CD8-positive, alpha-beta memory T cell (primary cell): ENCODE measurements around the gene HNRNPA2B1. TPM values are rescaled to one million over a fixed set of nuclear protein-coding genes. Genes with fewer than 3 reads are reported as not detected.

Experiments used
- CTCF ChIA-PET: fragments of 350-600 bp; sonication (Branson Sonifier 250); formaldehyde crosslinking; loops from one replicate; lab custom pipeline; 2021; ENCODE audit warnings: antibody characterized with exemption; lab: Charles Lee
- POLR2A ChIA-PET: fragments of 350-600 bp; sonication (Branson Sonifier 250); formaldehyde crosslinking; loops from one replicate; lab custom pipeline; 2021; ENCODE audit warnings: antibody characterized with exemption; lab: Charles Lee
- DNase-seq, 5 donors: peaks; one replicate each; pipeline versions ENCODE4 v3.0.0 to v3.0.0-alpha.2; 2020 to 2022; ENCODE audit warnings: mixed read lengths in 1 of 5
- H3K27ac ChIP-seq: one replicate; pipeline ENCODE4 v1.7.0; 2013; ENCODE audit warnings: low read depth, mild to moderate bottlenecking, low read length, moderate library complexity
- H3K27me3 ChIP-seq: 2 replicates; pipeline ENCODE4 v1.7.0; 2013; ENCODE audit warnings: low read length, mild to moderate bottlenecking; ENCODE audit not compliant: insufficient read depth, poor library complexity, severe bottlenecking
- H3K36me3 ChIP-seq: 2 replicates; pipeline ENCODE4 v1.7.0; 2013; ENCODE audit warnings: mild to moderate bottlenecking, low read length, moderate library complexity; ENCODE audit not compliant: insufficient read depth
- H3K4me1 ChIP-seq: 2 replicates; pipeline ENCODE4 v1.7.0; 2013; ENCODE audit warnings: mild to moderate bottlenecking, low read length, moderate library complexity; ENCODE audit not compliant: insufficient read depth
- H3K4me3 ChIP-seq: 2 replicates; pipeline ENCODE4 v1.7.0; 2013; ENCODE audit warnings: mild to moderate bottlenecking, low read length
- H3K9me3 ChIP-seq: 2 replicates; pipeline ENCODE4 v1.7.0; 2013; ENCODE audit warnings: mild to moderate bottlenecking, low read length
- H3K27ac Mint-ChIP-seq, 8 donors: one replicate each; pipeline ENCODE4 v1.8.0; 2020 to 2021; ENCODE audit warnings: mixed read lengths in 8 of 8, mild to moderate bottlenecking in 6 of 8, inconsistent platforms in 3 of 8, moderate library complexity in 3 of 8
- H3K27me3 Mint-ChIP-seq, 2 donors: one replicate each; pipeline ENCODE4 v1.8.0; 2020 to 2021; ENCODE audit warnings: mixed read lengths in 2 of 2, mild to moderate bottlenecking in 1 of 2, moderate library complexity in 1 of 2
- H3K36me3 Mint-ChIP-seq, 3 donors: one replicate each; pipeline ENCODE4 v1.8.0; 2020 to 2021; ENCODE audit warnings: mixed read lengths in 3 of 3, inconsistent platforms in 1 of 3, mild to moderate bottlenecking in 1 of 3
- H3K4me1 Mint-ChIP-seq, 3 donors: one replicate each; pipeline ENCODE4 v1.8.0; 2020 to 2021; ENCODE audit warnings: mixed read lengths in 3 of 3, inconsistent platforms in 1 of 3, mild to moderate bottlenecking in 1 of 3
- H3K4me3 Mint-ChIP-seq, 7 donors: one replicate each; pipeline ENCODE4 v1.8.0; 2020 to 2021; ENCODE audit warnings: mixed read lengths in 7 of 7, mild to moderate bottlenecking in 6 of 7, moderate library complexity in 4 of 7, inconsistent platforms in 2 of 7
- H3K9me3 Mint-ChIP-seq, 5 donors: one replicate each; pipeline ENCODE4 v1.8.0; 2020 to 2022; ENCODE audit warnings: mixed read lengths in 5 of 5, mild to moderate bottlenecking in 3 of 5, moderate library complexity in 2 of 5, inconsistent platforms in 1 of 5
- polyA plus RNA-seq: library from polyadenylated mRNA; unstranded; fragments of 300-500 nt; fragmentation: Illumina TruSeq; gene quantifications from one replicate; pipeline ENCODE4 v1.2.3, GENCODE V29; 2021
- total RNA-seq, 2 experiments: library from RNA; stranded (reverse); gene quantifications; one replicate each; pipeline ENCODE4 v1.2.3, GENCODE V29; 2021

Gene HNRNPA2B1
- total and polyA plus RNA-seq, 3 experiments from 2014 or later, result 742 to 966 (median 950) TPM

GRCh38 chr7:26202019-26202990 is 1.8 kb upstream of the HNRNPA2B1 start:
- Mint-ChIP-seq H3K36me3 (peaks cover 12 to 64% (median 17%) of the 10 kb centered on the region in 3 donors), H3K4me3 (peak overlapping the region; percentile 78 to 98 (median 92)), H3K4me1 (peaks cover 47 to 60% (median 51%) of the 10 kb centered on the region in 3 donors), H3K9me3 (peaks cover 0 to 5% (median 0%) of the 10 kb centered on the region in 5 donors), H3K27ac (peak overlapping the region; percentile 59 to 99 (median 91)), H3K27me3 (peaks cover 0 to 14% of the 10 kb centered on the region in 2 donors)
- H3K9me3 ChIP-seq, result no peaks in the 10 kb centered on the region
- ChIA-PET POLR2A (interaction anchor here (0.6 to 6.1 kb wide), 11 partner anchors 8 to 310 kb away, joined by 3 to 55 read pairs (median 4); partner anchors contain the start of gene NFE2L3), CTCF (interaction anchor here (0.7 to 2.0 kb wide), 8 partner anchors 8 to 123 kb away, joined by 3 to 6 read pairs (median 4); no protein-coding TSS in a partner anchor)
- H3K4me3 ChIP-seq, result peak overlapping the region; percentile 69
- DNase-seq, result peak in 4 of 5 donors; percentile 44 to 77 (median 58)
- H3K4me1 ChIP-seq, result peaks cover 28% of the 10 kb centered on the region
- H3K36me3 ChIP-seq, result peaks cover 26% of the 10 kb centered on the region
- no peaks in the 10 kb centered on the region for H3K27me3 ChIP-seq
- peak overlapping the region; percentile 81 for H3K27ac ChIP-seq

GRCh38 chr7:26201247-26202018 is 887 bp upstream of the HNRNPA2B1 start, which contains the start of gene CBX3:
Gene CBX3 (plus strand): TSS chr7:26201745. CDS start chr7:26202999, 1,254 bp downstream.
- ChIA-PET CTCF (interaction anchor here (0.7 to 2.0 kb wide), 5 partner anchors 9 to 110 kb away, joined by 3 to 6 read pairs (median 4); no protein-coding TSS in a partner anchor), POLR2A (interaction anchor here (0.6 to 6.1 kb wide), 15 partner anchors 9 to 1539 kb away, joined by 3 to 55 read pairs (median 4); partner anchors contain the start of genes NFE2L3, SNX10 and TAX1BP1)
- Mint-ChIP-seq H3K36me3 (peaks cover 21 to 65% (median 24%) of the 10 kb centered on the region in 3 donors), H3K4me3 (peak within 1 kb of the TSS; percentile 94 to 100 (median 99)), H3K9me3 (peaks cover 0 to 5% (median 0%) of the 10 kb centered on the region in 5 donors), H3K27me3 (peaks cover 0 to 14% of the 10 kb centered on the region in 2 donors), H3K27ac (peak within 1 kb of the TSS; percentile 95 to 100 (median 98)), H3K4me1 (peaks cover 51 to 60% (median 52%) of the 10 kb centered on the region in 3 donors)
- Histone ChIP-seq H3K4me3 (peak within 1 kb of the TSS; percentile 94), H3K4me1 (peaks cover 32% of the 10 kb centered on the region), H3K27me3 (no peaks in the 10 kb centered on the region), H3K27ac (peak within 1 kb of the TSS; percentile 93), H3K36me3 (peaks cover 29% of the 10 kb centered on the region), H3K9me3 (no peaks in the 10 kb centered on the region)
- peak in 4 of 5 donors; percentile 86 to 94 (median 89) for DNase-seq

- POLR2A ChIA-PET, result interaction anchor here (0.7 to 6.1 kb wide), 11 partner anchors 8 to 94 kb away, joined by 3 to 55 read pairs (median 4); partner anchors contain the start of genes NFE2L3 and SNX10
- peaks cover 0 to 5% (median 0%) of the 10 kb centered on the region in 5 donors for H3K9me3 Mint-ChIP-seq
These were observed 505 bp downstream of the HNRNPA2B1 start for GRCh38 chr7:26200038-26200443.

GRCh38 chr7:26199301-26200037 is 1.1 kb downstream of the HNRNPA2B1 start:
- H3K4me3 Mint-ChIP-seq, result peak overlapping the region; percentile 92 to 100 (median 99)
- peaks cover 0 to 5% (median 0%) of the 10 kb centered on the region in 5 donors for H3K9me3 Mint-ChIP-seq
- Histone ChIP-seq H3K9me3 (no peaks in the 10 kb centered on the region), H3K27ac (peak overlapping the region; percentile 93), H3K27me3 (no peaks in the 10 kb centered on the region), H3K36me3 (peaks cover 45% of the 10 kb centered on the region), H3K4me1 (peaks cover 41% of the 10 kb centered on the region), H3K4me3 (peak overlapping the region; percentile 94)
- DNase-seq, result peak in 4 of 5 donors; percentile 52 to 83 (median 64)
- H3K27ac Mint-ChIP-seq, result peak overlapping the region; percentile 95 to 100 (median 98)
- CTCF ChIA-PET, result interaction anchor here (1.0 to 10.1 kb wide), 14 partner anchors 9 to 307 kb away, joined by 3 to 94 read pairs (median 8); partner anchors contain the start of genes NFE2L3 and SNX10
- peaks cover 0 to 14% of the 10 kb centered on the region in 2 donors for H3K27me3 Mint-ChIP-seq
- POLR2A ChIA-PET, result interaction anchor here (0.6 to 6.1 kb wide), 13 partner anchors 7 to 109 kb away, joined by 3 to 55 read pairs (median 5); partner anchors contain the start of genes NFE2L3 and SNX10
- H3K4me1 Mint-ChIP-seq, result peaks cover 50 to 60% (median 55%) of the 10 kb centered on the region in 3 donors
- H3K36me3 Mint-ChIP-seq, result peaks cover 35 to 69% (median 37%) of the 10 kb centered on the region in 3 donors

More at GRCh38 chr7:26200038-26200443, 505 bp downstream of the HNRNPA2B1 start:
- peak overlapping the region; percentile 95 to 100 (median 98) for H3K27ac Mint-ChIP-seq
- Histone ChIP-seq H3K4me1 (peaks cover 38% of the 10 kb centered on the region), H3K27ac (peak overlapping the region; percentile 93), H3K36me3 (peaks cover 43% of the 10 kb centered on the region), H3K9me3 (no peaks in the 10 kb centered on the region), H3K27me3 (no peaks in the 10 kb centered on the region), H3K4me3 (peak overlapping the region; percentile 94)
- peak; percentile 68 to 85 (median 79) for DNase-seq
- peaks cover 35 to 67% (median 36%) of the 10 kb centered on the region in 3 donors for H3K36me3 Mint-ChIP-seq
- CTCF ChIA-PET, result interaction anchor here (1.3 to 10.1 kb wide), 8 partner anchors 8 to 307 kb away, joined by 4 to 94 read pairs (median 9); partner anchors contain the start of gene NFE2L3
- peaks cover 51 to 60% (median 54%) of the 10 kb centered on the region in 3 donors for H3K4me1 Mint-ChIP-seq
- H3K4me3 Mint-ChIP-seq, result peak overlapping the region; percentile 92 to 100 (median 99)
- peaks cover 0 to 14% of the 10 kb centered on the region in 2 donors for H3K27me3 Mint-ChIP-seq

- POLR2A ChIA-PET, result interaction anchor here (0.6 to 6.1 kb wide), 8 partner anchors 11 to 120 kb away, joined by 3 to 55 read pairs (median 5); partner anchors contain the start of gene NFE2L3
- Histone ChIP-seq H3K4me1 (peaks cover 42% of the 10 kb centered on the region), H3K27ac (peak overlapping the region; percentile 93), H3K9me3 (no peaks in the 10 kb centered on the region), H3K4me3 (peak overlapping the region; percentile 94), H3K36me3 (peaks cover 49% of the 10 kb centered on the region), H3K27me3 (no peaks in the 10 kb centered on the region)
- peak overlapping the region; percentile 95 to 100 (median 98) for H3K27ac Mint-ChIP-seq
- peaks cover 51 to 60% (median 55%) of the 10 kb centered on the region in 3 donors for H3K4me1 Mint-ChIP-seq
- peaks cover 0 to 14% of the 10 kb centered on the region in 2 donors for H3K27me3 Mint-ChIP-seq
- peaks cover 0 to 5% (median 0%) of the 10 kb centered on the region in 5 donors for H3K9me3 Mint-ChIP-seq
- peak overlapping the region; percentile 92 to 100 (median 99) for H3K4me3 Mint-ChIP-seq
- peaks cover 39 to 76% (median 42%) of the 10 kb centered on the region in 3 donors for H3K36me3 Mint-ChIP-seq
- DNase-seq, result no peak
- CTCF ChIA-PET, result interaction anchor here (0.7 to 10.1 kb wide), 18 partner anchors 10 to 306 kb away, joined by 3 to 94 read pairs (median 5); partner anchors contain the start of genes NFE2L3 and SNX10
These were observed 1.8 kb downstream of the HNRNPA2B1 start for GRCh38 chr7:26198781-26199169.

GRCh38 chr7:26198133-26198780 is 2.3 kb downstream of the HNRNPA2B1 start:
- Mint-ChIP-seq H3K4me3 (peak overlapping the region; percentile 92 to 100 (median 99)), H3K4me1 (peaks cover 52 to 60% (median 55%) of the 10 kb centered on the region in 3 donors), H3K36me3 (peaks cover 44 to 81% (median 47%) of the 10 kb centered on the region in 3 donors), H3K9me3 (peaks cover 0 to 5% (median 0%) of the 10 kb centered on the region in 5 donors), H3K27ac (peak overlapping the region; percentile 8 to 100 (median 98)), H3K27me3 (peaks cover 0 to 14% of the 10 kb centered on the region in 2 donors)
- POLR2A ChIA-PET, result interaction anchor here (0.9 to 6.1 kb wide), 7 partner anchors 10 to 119 kb away, joined by 3 to 55 read pairs (median 5); partner anchors contain the start of gene NFE2L3
- Histone ChIP-seq H3K4me3 (peak overlapping the region; percentile 94), H3K27ac (peak overlapping the region; percentile 93), H3K4me1 (peaks cover 45% of the 10 kb centered on the region), H3K27me3 (no peaks in the 10 kb centered on the region), H3K9me3 (no peaks in the 10 kb centered on the region), H3K36me3 (peaks cover 54% of the 10 kb centered on the region)
- CTCF ChIA-PET, result interaction anchor here (0.7 to 10.1 kb wide), 22 partner anchors 10 to 306 kb away, joined by 3 to 94 read pairs (median 5); partner anchors contain the start of genes NFE2L3 and SNX10
- peak in 2 of 5 donors; percentile 48 to 57 for DNase-seq
